Right ventricle myocardium superior (tissue), 1 donor: ENCODE measurements around the gene PRDM16. TPM values are rescaled to one million over a fixed set of nuclear protein-coding genes. Genes with fewer than 3 reads are reported as not detected.
"Not testable (repeated sequence)": the region's sequence is repeated elsewhere in the genome, so short reads cannot be mapped to it uniquely, and the experiment has no call there.

Source experiments
- ATAC-seq: fragments of 200-7000 bp; cut with Tn5 transposase; one replicate; pipeline ENCODE4 v1.9.1; 2020; ENCODE audit warnings: mild to moderate bottlenecking; ENCODE audit not compliant: poor library complexity
- DNase-seq: peaks from one replicate; pipeline ENCODE4 v3.0.0-alpha.2; 2020
- intact Hi-C: fragments of 100-400 bp; cut with DNase I; formaldehyde crosslinking; loops from one replicate; pipeline ENCODE4 v1.11.2; 2022
- total RNA-seq: library from RNA; stranded (reverse); fragmentation: NEBNext Ultra II Directional; extraction: Animal tissue kit (Norgen Biotek cat#: 25700); gene quantifications from one replicate; pipeline ENCODE4 v1.2.1, GENCODE V29; 2021
- donor health status: DM: no; HTN: yes; CAD: no; lungs with severe emphysema.

Gene PRDM16
- total RNA-seq, 1 donor from 2014 or later, result 14.2 TPM

DNA sequence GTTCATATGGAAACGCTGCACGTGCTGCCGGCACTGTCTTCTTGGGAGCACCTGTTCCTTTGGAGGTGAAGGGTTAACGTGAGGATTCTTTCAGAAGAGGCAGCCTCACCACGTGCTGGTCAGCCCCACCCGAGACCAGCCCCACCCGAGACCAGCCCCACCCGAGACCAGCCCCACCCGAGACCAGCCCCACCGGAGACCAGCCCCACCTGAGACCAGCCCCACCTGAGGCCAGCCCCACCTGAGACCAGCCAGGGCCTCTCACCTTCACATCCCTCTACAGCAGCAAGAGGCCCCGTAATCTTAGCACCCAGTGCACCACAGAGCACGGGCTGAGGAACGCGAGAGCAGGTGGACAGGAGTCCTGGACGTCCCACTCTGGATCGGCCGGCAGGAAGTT, 18.0 kb downstream of the PRDM16 start:
- intact Hi-C loops, result no loop called here
- ATAC-seq (no peak), DNase-seq (no peak)

DNA sequence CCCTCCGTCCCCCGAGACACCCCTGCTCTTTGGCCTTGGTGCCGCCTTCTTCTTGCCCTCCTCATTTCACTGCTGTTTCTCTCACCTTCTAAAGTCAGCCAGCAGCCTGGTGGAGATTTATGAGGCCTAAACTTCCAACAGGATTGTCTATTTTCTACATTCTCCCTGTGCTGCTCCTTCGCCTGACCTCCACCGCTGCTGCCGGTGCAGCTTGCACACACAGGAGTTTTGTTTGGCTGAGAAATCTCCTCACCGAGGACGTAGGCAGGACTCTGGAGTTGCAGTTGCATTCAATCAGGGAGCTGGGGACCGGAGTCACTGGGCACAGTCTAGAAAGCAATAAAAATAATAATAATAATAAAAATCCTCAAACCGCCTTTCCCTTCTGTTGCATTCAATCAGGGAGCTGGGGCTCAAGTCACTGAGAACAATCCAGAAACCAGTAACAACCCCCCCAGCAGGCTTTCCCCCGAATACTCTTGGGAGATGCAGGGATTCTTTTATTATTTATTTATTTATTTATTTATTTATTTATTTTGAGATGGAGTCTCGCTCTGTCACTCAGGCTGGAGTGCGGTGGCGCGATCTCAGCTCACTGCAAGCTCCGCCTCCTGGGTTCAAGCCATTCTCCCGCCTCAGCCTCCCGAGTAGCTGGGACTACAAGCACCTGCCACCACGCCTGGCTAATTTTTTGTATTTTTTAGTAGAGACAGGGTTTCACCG, 19.1 kb downstream of the PRDM16 start:
- ATAC-seq, intact Hi-C loops, DNase-seq: not testable (repeated sequence)

GRCh38 chr1:3089490-3089889, 20.5 kb downstream of the PRDM16 start:
- no peak for DNase-seq
- no peak for ATAC-seq
- intact Hi-C loops, result no loop called here

DNA sequence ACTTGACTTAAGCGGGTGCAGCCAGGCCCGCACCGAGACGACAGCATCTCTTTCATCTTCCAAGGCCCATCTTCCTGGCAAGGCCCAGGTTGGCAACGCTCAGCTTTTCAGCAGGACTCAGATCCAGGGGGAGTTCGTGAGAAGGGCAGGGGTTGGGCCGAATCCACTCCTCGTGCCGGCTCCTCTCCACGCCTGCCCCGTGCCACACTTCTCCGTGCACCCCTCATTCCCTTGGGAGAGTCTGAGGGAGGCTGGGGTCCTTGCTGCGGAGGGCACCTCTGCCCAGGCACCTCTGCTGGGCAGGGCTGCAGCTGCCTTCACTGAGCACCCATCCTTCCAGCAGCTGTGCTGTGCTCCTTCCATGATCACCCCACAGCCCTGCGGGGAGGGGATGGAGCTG, 22.3 kb downstream of the PRDM16 start:
- DNase-seq, result no peak
- no peak for ATAC-seq
- intact Hi-C loops, result no loop called here

- ATAC-seq (no peak), DNase-seq (no peak)
- intact Hi-C loops, result no loop called here
Observed at GRCh38 chr1:3092530-3092929, 23.5 kb downstream of the PRDM16 start.

DNA sequence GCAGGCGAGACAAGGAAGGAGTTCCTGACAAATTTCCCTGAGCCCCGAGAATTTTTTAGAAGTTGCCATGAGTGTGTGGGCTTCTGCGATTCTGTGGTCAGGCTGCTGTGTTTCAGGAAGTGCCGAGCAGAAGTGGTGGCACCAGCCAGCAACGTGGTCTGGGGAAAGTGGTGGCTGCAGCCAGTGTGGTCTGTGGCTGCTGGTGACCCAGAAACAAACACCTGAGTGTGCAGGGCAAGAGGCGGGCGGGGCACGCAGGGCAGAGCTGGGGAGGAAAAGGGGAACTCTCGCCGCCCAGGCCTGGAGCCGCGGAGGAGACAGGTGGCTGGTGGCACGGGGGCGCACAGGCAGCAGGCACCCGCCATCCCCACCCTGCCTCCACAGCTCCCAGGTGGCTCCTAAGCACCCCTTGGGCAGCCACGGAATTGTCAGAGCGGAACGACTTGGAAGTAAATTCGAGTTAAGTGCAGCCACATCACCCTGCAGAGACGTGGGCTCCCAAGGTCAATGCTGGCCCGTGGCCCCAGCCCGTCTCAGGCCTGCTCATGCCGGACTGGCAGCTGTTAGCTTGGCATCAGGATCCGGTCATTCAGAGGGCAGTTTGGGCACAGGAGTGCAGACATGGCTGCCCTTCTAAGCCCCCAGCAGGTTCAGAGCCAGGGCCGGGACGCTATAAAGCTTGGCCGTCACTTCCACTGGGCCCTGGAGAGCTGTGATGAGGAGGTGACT, 25.1 kb downstream of the PRDM16 start:
- ATAC-seq, result peak; percentile 52
- intact Hi-C loops, result no loop called here
- DNase-seq, result no peak

- intact Hi-C loops, result no loop called here
- ATAC-seq (peak; percentile 49), DNase-seq (no peak)
Observed at GRCh38 chr1:3094863-3095780, 26.1 kb downstream of the PRDM16 start.

GRCh38 chr1:3096345-3096744, 27.3 kb downstream of the PRDM16 start:
- DNase-seq (no peak), ATAC-seq (no peak)
- intact Hi-C loops, result no loop called here

- no peak for DNase-seq
- intact Hi-C loops, result no loop called here
- ATAC-seq, result peak; percentile 23
Observed at GRCh38 chr1:3097231-3097630, 28.2 kb downstream of the PRDM16 start.

- ATAC-seq (peak; percentile 51), DNase-seq (peak; percentile 59)
- intact Hi-C loops, result no loop called here
Observed at GRCh38 chr1:3097861-3098260, 28.9 kb downstream of the PRDM16 start.

DNA sequence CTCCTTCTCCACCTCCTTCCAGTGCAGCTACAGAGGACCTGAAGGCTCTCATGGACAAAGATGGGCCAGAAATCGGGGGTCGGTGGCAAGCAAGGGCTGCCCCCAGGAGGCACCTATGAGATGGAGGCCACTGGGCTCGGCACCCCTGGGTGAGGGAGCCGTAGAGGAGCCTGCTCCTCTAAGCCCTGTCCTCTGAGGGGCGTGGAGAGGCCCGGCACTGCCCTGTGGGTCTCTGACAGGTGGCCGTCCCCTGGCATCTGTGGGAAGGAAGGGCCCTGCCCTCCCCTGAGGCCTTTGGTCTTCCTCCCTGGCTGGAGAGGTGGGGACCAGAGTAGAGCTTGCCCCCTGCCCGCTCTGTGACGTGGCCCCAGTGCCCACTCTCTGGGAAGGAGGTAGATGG, 30.9 kb downstream of the PRDM16 start:
- no peak for ATAC-seq
- intact Hi-C loops, result no loop called here

DNA sequence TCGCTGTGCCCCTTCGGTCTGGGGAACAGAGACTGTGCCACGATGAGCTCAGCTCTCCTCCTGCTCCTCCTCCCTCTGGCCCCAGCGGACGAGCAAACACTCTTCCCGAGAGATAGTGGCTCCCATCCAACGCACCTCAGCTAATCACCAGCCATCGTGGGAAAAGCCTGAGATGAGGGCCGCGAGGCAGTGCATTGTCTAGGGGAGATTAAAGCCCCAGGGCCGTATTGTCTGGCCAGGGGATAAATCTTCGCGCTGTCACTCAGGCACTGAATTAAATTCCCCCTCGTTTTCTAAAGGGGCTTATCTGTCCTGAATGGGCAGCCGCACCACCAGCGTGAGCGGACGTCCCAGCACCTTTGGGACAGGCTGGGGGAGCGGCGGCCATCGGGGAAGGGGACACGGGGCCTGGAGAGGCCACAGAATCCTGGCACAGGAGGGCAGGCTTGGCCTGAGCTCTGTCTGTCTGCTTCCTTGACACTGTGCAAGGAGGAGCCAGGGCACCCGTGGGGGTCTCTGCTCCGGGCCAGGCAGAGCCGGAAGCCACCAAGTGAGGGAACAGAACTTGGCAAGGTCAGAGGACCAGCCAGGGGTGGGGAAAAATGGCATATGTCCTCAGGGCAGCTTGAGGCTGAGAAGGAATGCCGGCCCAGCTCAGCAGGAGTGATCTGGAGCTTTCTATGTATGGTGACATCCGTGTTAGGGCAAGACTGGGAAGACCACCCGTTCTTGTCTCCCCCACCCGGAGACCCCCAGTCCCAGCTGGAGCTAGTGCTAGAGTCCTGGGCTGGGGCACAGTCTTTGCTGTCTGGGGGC, 32.3 kb downstream of the PRDM16 start:
- DNase-seq (no peak), ATAC-seq (no peak)
- intact Hi-C loops, result no loop called here

More for the DNA sequence above, 30.9 kb downstream of the PRDM16 start:
- DNase-seq, result no peak

GRCh38 chr1:3102641-3103040, 33.6 kb downstream of the PRDM16 start:
- no peak for DNase-seq
- intact Hi-C loops, result no loop called here
- ATAC-seq, result no peak

DNA sequence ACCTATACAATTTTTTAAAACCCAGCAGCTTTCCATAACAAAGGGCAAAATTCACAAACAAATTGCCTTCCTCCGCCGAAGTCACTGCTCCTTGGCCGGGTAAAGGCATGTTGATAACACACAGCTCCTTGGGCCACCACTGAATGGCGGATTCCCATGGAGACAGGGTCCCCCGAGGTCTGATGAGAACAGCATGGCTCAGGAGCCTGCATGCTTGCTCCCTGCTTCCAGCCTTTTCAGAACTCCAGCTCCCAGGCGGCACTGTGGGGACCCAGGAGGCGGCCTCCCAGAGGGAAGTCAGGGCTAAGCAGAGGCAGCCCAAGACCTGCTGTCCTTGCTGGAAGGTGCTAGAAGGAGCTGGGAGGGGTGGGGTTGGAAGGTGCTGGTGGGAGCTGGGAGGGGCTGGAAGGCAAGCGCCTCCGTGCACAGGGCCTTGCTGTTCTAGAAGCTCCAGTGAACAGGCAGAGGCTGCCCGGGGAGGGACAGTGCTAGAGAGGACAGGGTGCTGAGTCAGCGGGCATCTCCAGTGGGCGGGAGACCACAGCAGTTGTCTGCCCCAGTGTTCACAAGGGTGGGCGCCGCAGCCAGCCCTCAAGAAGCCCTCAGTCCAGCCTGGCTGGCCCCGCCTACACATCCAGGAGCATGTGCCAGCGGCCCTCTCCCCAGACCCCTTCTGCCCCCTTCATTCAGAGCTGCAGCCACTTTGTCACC, 35.1 kb downstream of the PRDM16 start:
- no peak for DNase-seq
- intact Hi-C loops, result no loop called here

GRCh38 chr1:3105167-3105863, 36.3 kb downstream of the PRDM16 start:
- intact Hi-C loops, result no loop called here
- ATAC-seq (peak; percentile 7), DNase-seq (no peak)

More for the DNA sequence above, 35.1 kb downstream of the PRDM16 start:
- ATAC-seq, result no peak

DNA sequence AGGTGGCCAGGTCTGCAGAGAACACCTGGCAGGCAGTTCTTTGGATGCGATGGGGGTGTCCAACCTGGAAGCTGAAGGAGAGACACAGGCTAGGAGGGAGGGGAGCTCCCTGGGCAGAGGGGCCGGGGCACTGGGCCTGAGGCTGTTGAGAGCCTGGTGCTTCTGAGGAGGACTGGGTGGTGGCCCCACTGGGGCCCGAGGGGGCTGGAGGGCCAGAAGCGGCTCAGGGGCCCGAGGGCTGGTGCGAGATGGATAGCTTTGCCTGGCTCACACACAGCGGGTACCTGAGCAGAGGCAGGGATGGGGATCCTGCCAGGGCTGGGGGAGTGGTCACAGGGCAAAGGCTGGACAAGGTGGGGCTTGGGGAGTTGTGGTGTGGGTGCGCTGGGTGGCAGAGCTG, 37.2 kb downstream of the PRDM16 start:
- DNase-seq (no peak), ATAC-seq (no peak)
- intact Hi-C loops, result no loop called here

DNA sequence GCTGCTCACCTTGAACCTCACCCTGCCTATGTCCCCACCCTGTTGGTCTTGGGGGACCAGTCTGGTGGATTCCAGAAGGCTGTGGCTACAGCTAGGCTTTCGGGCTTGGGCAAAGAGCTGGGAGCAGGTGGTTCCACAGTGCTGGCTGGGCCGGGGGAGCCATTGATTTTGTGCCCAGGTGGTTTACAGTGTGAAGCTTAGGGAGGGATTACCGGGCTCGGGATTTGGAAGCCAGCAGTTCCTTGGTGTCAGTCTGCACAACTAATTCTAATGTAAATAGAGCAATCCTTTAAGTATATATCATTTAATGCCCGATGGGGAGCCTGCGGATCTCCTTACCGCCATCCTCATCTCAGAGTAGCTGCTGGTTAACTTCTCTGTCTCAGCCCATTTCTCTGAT, 38.2 kb downstream of the PRDM16 start:
- ATAC-seq, result no peak
- intact Hi-C loops, result no loop called here
- DNase-seq, result no peak
